IMR-90 (cell line): ENCODE data around the gene CYP24A1. TPM values are rescaled to one million over a fixed set of nuclear protein-coding genes. Genes with fewer than 3 reads are reported as not detected.

Experiments
- ATAC-seq: fragments of 200-7000 bp; cut with Tn5 transposase; 2 replicates; pipeline ENCODE4 v1.9.1; 2020; ENCODE audit warnings: low read depth, mild to moderate bottlenecking, moderate library complexity
- BruUV-seq: library from RNA; stranded (reverse); fragments of 400-500 nt; replicated peaks from 2 replicates; lab custom pipeline; 2021; lab: Mats Ljungman, UMichigan
- CTCF ChIA-PET: fragments of 300-600 bp; formaldehyde crosslinking; extraction: SDS; loops from one replicate; lab custom pipeline; 2021; ENCODE audit warnings: antibody characterized with exemption; lab: Yijun Ruan, JAX
- POLR2A ChIA-PET: fragments of 300-600 bp; sonication (Branson Sonifier 250); formaldehyde crosslinking; loops from one replicate; lab custom pipeline; 2022; ENCODE audit warnings: antibody characterized with exemption; ENCODE audit not compliant: unreplicated experiment; lab: Charles Lee
- DNase-seq: peaks from one replicate; pipeline ENCODE4 v3.0.0; 2013
- H2AFZ ChIP-seq: replicated peaks from 2 replicates; pipeline ENCODE3; 2013; ENCODE audit warnings: low read length, mild to moderate bottlenecking; ENCODE audit not compliant: poor library complexity
- H2AK5ac ChIP-seq: 2 replicates; pipeline ENCODE4 v1.6.1; 2013; ENCODE audit warnings: low read depth, low read length, inconsistent platforms
- H2AK9ac ChIP-seq: replicated peaks from 2 replicates; pipeline ENCODE3; 2013; ENCODE audit warnings: mild to moderate bottlenecking, low read depth, low read length, moderate library complexity; ENCODE audit not compliant: poor library complexity
- H2BK120ac ChIP-seq: 2 replicates; pipeline ENCODE4 v1.6.1; 2013; ENCODE audit warnings: low read depth, low read length, inconsistent platforms
- H2BK15ac ChIP-seq: 3 replicates; pipeline ENCODE4 v1.6.1; 2013; ENCODE audit warnings: low read depth, low read length, inconsistent platforms
- H2BK20ac ChIP-seq: 2 replicates; pipeline ENCODE4 v1.6.1; 2013; ENCODE audit warnings: low read depth, mild to moderate bottlenecking, inconsistent platforms, low read length, moderate library complexity
- H2BK5ac ChIP-seq: 2 replicates; pipeline ENCODE4 v1.6.1; 2013; ENCODE audit warnings: mild to moderate bottlenecking, low read depth, low read length, inconsistent platforms; ENCODE audit not compliant: poor library complexity, severe bottlenecking
- H3K14ac ChIP-seq: replicated peaks from 2 replicates; pipeline ENCODE4 v1.6.1; 2013; ENCODE audit warnings: low read depth, low read length, inconsistent platforms
- H3K18ac ChIP-seq: 2 replicates; pipeline ENCODE4 v1.6.1; 2013; ENCODE audit warnings: low read depth, low read length, control low read depth
- H3K23ac ChIP-seq: 2 replicates; pipeline ENCODE4 v1.6.1; 2013; ENCODE audit warnings: low read depth, low read length, inconsistent platforms
- H3K27ac ChIP-seq: 2 replicates; pipeline ENCODE4 v1.5.1; 2013; ENCODE audit warnings: mild to moderate bottlenecking, control low read depth, low read length; ENCODE audit not compliant: insufficient read depth
- H3K27me3 ChIP-seq: 2 replicates; pipeline ENCODE4 v1.6.1; 2013; ENCODE audit warnings: low read length; ENCODE audit not compliant: control insufficient read depth, insufficient read depth
- H3K36me3 ChIP-seq: 2 replicates; pipeline ENCODE4 v1.6.1; 2013; ENCODE audit warnings: low read length, mixed read lengths; ENCODE audit not compliant: control insufficient read depth, insufficient read depth
- H3K4ac ChIP-seq: 2 replicates; pipeline ENCODE4 v1.6.1; 2013; ENCODE audit warnings: low read depth, low read length, inconsistent platforms
- H3K4me1 ChIP-seq: 2 replicates; pipeline ENCODE4 v1.6.1; 2013; ENCODE audit warnings: low read length, mixed read lengths; ENCODE audit not compliant: control insufficient read depth, insufficient read depth
- H3K4me2 ChIP-seq: 2 replicates; pipeline ENCODE4 v1.6.1; 2013; ENCODE audit warnings: low read depth, mild to moderate bottlenecking, control low read depth, low read length, moderate library complexity
- H3K4me3 ChIP-seq: 2 replicates; pipeline ENCODE4 v1.5.1; 2013; ENCODE audit warnings: low read depth, mild to moderate bottlenecking, control low read depth, low read length, moderate library complexity; ENCODE audit not compliant: insufficient read depth
- H3K56ac ChIP-seq: 2 replicates; pipeline ENCODE4 v1.6.1; 2013; ENCODE audit warnings: low read length, inconsistent platforms; ENCODE audit not compliant: insufficient read depth; ENCODE audit errors: extremely low read depth
- H3K79me1 ChIP-seq, 2 experiments: 2 replicates each; pipeline ENCODE4 v1.6.1; 2013; ENCODE audit warnings: low read length in 2 of 2, inconsistent platforms in 1 of 2, low read depth in 1 of 2
- H3K9ac ChIP-seq: 2 replicates; pipeline ENCODE4 v1.6.1; 2013; ENCODE audit warnings: low read depth, low read length, control low read depth
- H3K9me1 ChIP-seq: 2 replicates; pipeline ENCODE4 v1.6.1; 2013; ENCODE audit warnings: low read length, inconsistent platforms; ENCODE audit not compliant: insufficient read depth
- H3K9me3 ChIP-seq: 2 replicates; pipeline ENCODE4 v1.6.1; 2013; ENCODE audit warnings: low read length; ENCODE audit not compliant: control insufficient read depth, insufficient read depth
- H4K20me1 ChIP-seq: 2 replicates; pipeline ENCODE4 v1.6.1; 2013; ENCODE audit warnings: low read length, inconsistent platforms; ENCODE audit not compliant: insufficient read depth
- H4K5ac ChIP-seq: 2 replicates; pipeline ENCODE4 v1.6.1; 2013; ENCODE audit warnings: mild to moderate bottlenecking, low read depth, low read length, control low read depth
- H4K8ac ChIP-seq, 2 experiments: 2 replicates each; pipeline ENCODE4 v1.6.1; 2013; ENCODE audit warnings: low read depth in 2 of 2, low read length in 2 of 2, control low read depth in 1 of 2, inconsistent platforms in 1 of 2
- H4K91ac ChIP-seq: 2 replicates; pipeline ENCODE4 v1.6.1; 2013; ENCODE audit warnings: low read depth, low read length, inconsistent platforms; ENCODE audit not compliant: insufficient read depth
- CHD1 ChIP-seq: IDR thresholded peaks from 2 replicates; pipeline ENCODE4 v1.6.1; 2012; ENCODE audit warnings: low read depth, low read length, improper control_type of control experiment
- FOS ChIP-seq: fragments of 150-350 bp; IDR thresholded peaks from 2 replicates; pipeline ENCODE4 v1.6.1; 2016; ENCODE audit warnings: low read depth, low read length
- MAFK ChIP-seq: IDR thresholded peaks from 2 replicates; pipeline ENCODE4 v1.6.1; 2012; ENCODE audit warnings: low read depth, low read length, improper control_type of control experiment
- MAZ ChIP-seq: IDR thresholded peaks from 2 replicates; pipeline ENCODE4 v1.6.1; 2012; ENCODE audit warnings: low read depth, mild to moderate bottlenecking, low read length, improper control_type of control experiment, moderate library complexity, borderline replicate concordance
- MXI1 ChIP-seq: IDR thresholded peaks from 2 replicates; pipeline ENCODE4 v1.6.1; 2012; ENCODE audit warnings: low read depth, mild to moderate bottlenecking, low read length, moderate library complexity, borderline replicate concordance
- NFE2L2 ChIP-seq: fragments of 150-350 bp; IDR thresholded peaks from 2 replicates; pipeline ENCODE4 v1.6.1; 2016; ENCODE audit warnings: low read depth, mild to moderate bottlenecking, low read length
- RAD21 ChIP-seq: IDR thresholded peaks from 2 replicates; pipeline ENCODE4 v1.6.1; 2012; ENCODE audit warnings: low read length, improper control_type of control experiment
- RCOR1 ChIP-seq: IDR thresholded peaks from 2 replicates; pipeline ENCODE4 v1.6.1; 2012; ENCODE audit warnings: mild to moderate bottlenecking, low read length, improper control_type of control experiment; ENCODE audit not compliant: insufficient replicate concordance
- RFX5 ChIP-seq: IDR thresholded peaks from 2 replicates; pipeline ENCODE4 v1.8.0; 2012; ENCODE audit warnings: low read depth, mild to moderate bottlenecking, low read length, moderate library complexity
- SMC3 ChIP-seq: fragments of 150-350 bp; IDR thresholded peaks from 2 replicates; pipeline ENCODE4 v1.6.1; 2016; ENCODE audit warnings: low read depth, mild to moderate bottlenecking, antibody characterized with exemption, low read length, moderate library complexity
- WGBS, 2 experiments: methylation state at CpG; one replicate each; pipeline versions ENCODE4 v1.1.5 to v1.1.7; 2013; ENCODE audit warnings: missing lambda C conversion rate in 2 of 2; ENCODE audit not compliant: insufficient read length in 1 of 2; ENCODE audit errors: extremely low coverage in 2 of 2; 5-methylcytosine and 5-hydroxymethylcytosine counted together
- dilution Hi-C: fragments of 300-500 bp; cut with HindIII; formaldehyde crosslinking; loops from one replicate; pipeline ENCODE4 v1.14.3; 2018; ENCODE audit warnings: low sequenced_read_pairs; ENCODE audit not compliant: unreplicated experiment
- in situ Hi-C: fragments of 300-500 bp; cut with MboI; formaldehyde crosslinking; loops from 3 replicates; pipeline ENCODE4 v1.14.3; 2019; ENCODE audit warnings: low sequenced_read_pairs, inconsistent platforms, mixed read lengths
- intact Hi-C: fragments of 100-400 bp; cut with micrococcal nuclease; formaldehyde crosslinking; loops from 2 replicates; pipeline ENCODE4 v1.10.0; 2022
- polyA plus RNA-seq, 3 experiments: library from polyadenylated mRNA; depleted of rRNA; stranded (reverse); fragments of >200 nt; gene quantifications; 2 replicates each; pipeline ENCODE4 v1.2.3, GENCODE V29; 2012; ENCODE audit warnings: low replicate concordance in 1 of 3
- total RNA-seq: library from RNA; depleted of rRNA; stranded (reverse); fragments of >200 nt; gene quantifications from 2 replicates; pipeline ENCODE4 v1.2.3, GENCODE V29; 2012
- TF ChIP-seq, protein P1 (sequence below): fragments of 150-350 bp; IDR thresholded peaks from 2 replicates; pipeline ENCODE4 v1.6.1; 2016; ENCODE audit warnings: low read depth, mild to moderate bottlenecking, low read length, moderate library complexity, borderline replicate concordance
- TF ChIP-seq, protein P2 (sequence below): fragments of 150-350 bp; IDR thresholded peaks from 2 replicates; pipeline ENCODE4 v1.6.1; 2017; ENCODE audit warnings: mild to moderate bottlenecking, antibody characterized with exemption, low read length, low read depth

Gene CYP24A1
- total and polyA plus RNA-seq, 2 of the 4 experiments (the other 2 are of a cell fraction) = not detected

DNA sequence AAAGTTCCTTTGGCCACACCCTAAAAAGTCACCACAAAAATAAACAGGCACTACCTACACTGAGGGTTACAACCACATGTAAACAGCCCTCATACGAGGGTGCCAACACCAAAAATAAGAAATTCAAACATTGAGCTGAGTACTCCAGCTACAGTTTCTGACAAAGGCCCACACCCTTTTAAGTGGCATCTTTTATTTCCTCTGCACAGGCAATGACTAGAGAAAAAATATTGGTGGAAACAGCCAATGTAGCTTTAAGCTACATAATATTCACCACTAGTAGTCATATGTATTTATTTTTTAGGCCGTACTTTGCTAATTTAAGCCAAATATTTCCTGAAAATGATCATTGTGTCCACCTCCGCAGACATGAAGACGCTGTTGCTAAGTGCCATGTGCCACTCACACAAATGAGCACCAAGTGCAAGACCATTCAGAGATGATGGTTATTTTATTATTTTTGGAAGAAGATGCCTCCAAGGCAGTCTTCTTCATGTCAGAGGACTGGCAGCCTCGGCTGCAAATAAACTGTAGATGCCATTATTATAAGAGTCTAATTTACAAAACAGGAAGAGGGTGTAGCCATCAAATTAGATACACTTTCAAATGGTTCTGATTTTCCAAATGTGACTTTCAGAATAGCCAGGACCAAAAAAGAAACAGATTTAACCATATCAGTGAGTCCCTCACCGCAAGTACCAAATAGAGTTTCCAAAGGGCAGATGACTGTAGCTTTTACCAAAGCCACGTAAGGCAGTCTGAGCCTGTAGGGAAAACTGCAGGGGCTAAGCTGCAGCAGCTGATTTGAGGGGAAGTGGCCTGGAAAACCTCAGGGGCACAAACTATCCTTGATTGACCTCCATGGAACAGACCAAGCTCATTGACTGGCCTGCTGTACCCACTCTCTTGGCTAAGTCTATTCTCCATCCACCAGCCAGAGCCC, 13.4 kb downstream of the CYP24A1 start:
- H2AFZ ChIP-seq = no peak overlapping the region
- no peak overlapping the region for H2BK15ac ChIP-seq
- H3K23ac ChIP-seq = no peak overlapping the region
- no peak overlapping the region for H2AK5ac ChIP-seq
- no TSS peak for BruUV-seq
- no peak overlapping the region for H3K18ac ChIP-seq
- H4K8ac ChIP-seq = no peak overlapping the region
- no peak overlapping the region for H3K4ac ChIP-seq
- H3K4me3 ChIP-seq = no peak overlapping the region
- H3K56ac ChIP-seq = no peak overlapping the region
- H2BK120ac ChIP-seq = no peak overlapping the region
- peaks cover 39% of the 10 kb centered on the region for H3K27me3 ChIP-seq
- CTCF ChIA-PET = no interaction called here
- no peaks in the 10 kb centered on the region for H3K36me3 ChIP-seq
- H3K4me2 ChIP-seq = no peak overlapping the region
- no peak overlapping the region for H4K91ac ChIP-seq
- DNase-seq (no peak), ATAC-seq (no peak)
- POLR2A ChIA-PET = no interaction called here
- no peak overlapping the region for H2AK9ac ChIP-seq
- no peaks in the 10 kb centered on the region for H3K79me1 ChIP-seq
- H4K5ac ChIP-seq = no peak overlapping the region
- no peak overlapping the region for H2BK20ac ChIP-seq
- in situ Hi-C loops = no loop called here
- WGBS, 2 experiments = no CpG with 5 or more reads among the region's 7 CpGs
- no peak for TF ChIP-seq SMC3
- TF ChIP-seq RAD21 = no peak
- TF ChIP-seq MAZ = no peak
- no peak for TF ChIP-seq MAFK
- TF ChIP-seq MXI1 = no peak
- no peak for TF ChIP-seq NFE2L2
- TF ChIP-seq, protein P1, sequence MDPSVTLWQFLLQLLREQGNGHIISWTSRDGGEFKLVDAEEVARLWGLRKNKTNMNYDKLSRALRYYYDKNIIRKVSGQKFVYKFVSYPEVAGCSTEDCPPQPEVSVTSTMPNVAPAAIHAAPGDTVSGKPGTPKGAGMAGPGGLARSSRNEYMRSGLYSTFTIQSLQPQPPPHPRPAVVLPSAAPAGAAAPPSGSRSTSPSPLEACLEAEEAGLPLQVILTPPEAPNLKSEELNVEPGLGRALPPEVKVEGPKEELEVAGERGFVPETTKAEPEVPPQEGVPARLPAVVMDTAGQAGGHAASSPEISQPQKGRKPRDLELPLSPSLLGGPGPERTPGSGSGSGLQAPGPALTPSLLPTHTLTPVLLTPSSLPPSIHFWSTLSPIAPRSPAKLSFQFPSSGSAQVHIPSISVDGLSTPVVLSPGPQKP = no peak
- TF ChIP-seq RFX5 = no peak
- TF ChIP-seq RCOR1 = no peak
- TF ChIP-seq, protein P2, sequence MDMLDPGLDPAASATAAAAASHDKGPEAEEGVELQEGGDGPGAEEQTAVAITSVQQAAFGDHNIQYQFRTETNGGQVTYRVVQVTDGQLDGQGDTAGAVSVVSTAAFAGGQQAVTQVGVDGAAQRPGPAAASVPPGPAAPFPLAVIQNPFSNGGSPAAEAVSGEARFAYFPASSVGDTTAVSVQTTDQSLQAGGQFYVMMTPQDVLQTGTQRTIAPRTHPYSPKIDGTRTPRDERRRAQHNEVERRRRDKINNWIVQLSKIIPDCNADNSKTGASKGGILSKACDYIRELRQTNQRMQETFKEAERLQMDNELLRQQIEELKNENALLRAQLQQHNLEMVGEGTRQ = no peak
- TF ChIP-seq CHD1 = no peak
- no peak for TF ChIP-seq FOS
- no peaks in the 10 kb centered on the region for H3K9me3 ChIP-seq
- no peaks in the 10 kb centered on the region for H3K4me1 ChIP-seq
- no peak overlapping the region for H3K27ac ChIP-seq
- no peak overlapping the region for H3K9ac ChIP-seq
- H3K14ac ChIP-seq = no peak overlapping the region
- no peaks in the 10 kb centered on the region for H4K20me1 ChIP-seq
- intact Hi-C loops = no loop called here
- dilution Hi-C loops = no loop called here
- H2BK5ac ChIP-seq = no peak overlapping the region
- H3K9me1 ChIP-seq = no peaks in the 10 kb centered on the region
